ENCODE measurements around the gene ARID1B.

Gene ARID1B

GRCh38 chr6:157242791-157243190 lies 465.6 kb downstream of the ARID1B start:
- H2AFZ ChIP-seq (ENCODE audit: low read length): no peak overlapping the region
- no peak overlapping the region for H2BK120ac ChIP-seq (ENCODE audit: low read depth, low read length)
- peaks cover 0 to 7% of the 10 kb centered on the region in 2 donors for H3K4me1 ChIP-seq (ENCODE audit: control insufficient read depth in 2 of 2, insufficient read depth in 1 of 2, low read depth in 1 of 2, low read length in 2 of 2)
- H2BK15ac ChIP-seq (ENCODE audit: low read length): no peak overlapping the region
- no peak overlapping the region for H3K23ac ChIP-seq (ENCODE audit: low read depth, low read length, poor library complexity)
- H2BK12ac ChIP-seq (ENCODE audit: low read length): no peak overlapping the region
- H3K27me3 ChIP-seq (ENCODE audit: control insufficient read depth in 3 of 3, insufficient read depth in 3 of 3, low read depth in 1 of 3, low read length in 3 of 3): peaks cover 0 to 24% (median 2%) of the 10 kb centered on the region in 3 experiments
- H3K27ac ChIP-seq (replicated peaks; ENCODE audit: low read length): no peak overlapping the region
- no peaks in the 10 kb centered on the region for H3K36me3 ChIP-seq (replicated peaks in 1 of 2; ENCODE audit: control insufficient read depth in 2 of 2, insufficient read depth in 2 of 2, low read length in 2 of 2)
- no peak overlapping the region for H2BK5ac ChIP-seq (ENCODE audit: low read length)
- no peak overlapping the region for H4K8ac ChIP-seq (ENCODE audit: low read depth, low read length)
- H3K4ac ChIP-seq (ENCODE audit: low read length): no peak overlapping the region
- H3K18ac ChIP-seq (ENCODE audit: low read length): no peak overlapping the region
- H3K14ac ChIP-seq (ENCODE audit: low read length): no peak overlapping the region
- H3K4me2 ChIP-seq (ENCODE audit: insufficient read depth, low read length, poor library complexity, severe bottlenecking): no peak overlapping the region
- DNase-seq (ENCODE audit: low spot score): no peak
- no peak overlapping the region for H3K4me3 ChIP-seq (ENCODE audit: low read length in 2 of 2)
- peaks cover 2% of the 10 kb centered on the region for H3K79me1 ChIP-seq (ENCODE audit: low read depth, low read length)
- no peak overlapping the region for H2AK5ac ChIP-seq (ENCODE audit: low read depth, low read length)
- H3K9me3 ChIP-seq (replicated peaks in 1 of 2; ENCODE audit: control insufficient read depth in 2 of 2, insufficient read depth in 1 of 2, low read depth in 1 of 2, low read length in 2 of 2): peaks cover 2 to 5% of the 10 kb centered on the region in 2 donors
- whole genome bisulfite sequencing, 2 donors (ENCODE audit: extremely low coverage in 2 of 2, insufficient read length in 2 of 2, insufficient replicate concordance in 1 of 2): no CpG with 5 or more reads among the region's 6 CpGs
- H4K91ac ChIP-seq (ENCODE audit: low read depth, low read length, poor library complexity): no peak overlapping the region
- no peak overlapping the region for H3K9ac ChIP-seq (ENCODE audit: low read depth, low read length, poor library complexity)

- H4K8ac ChIP-seq (ENCODE audit: low read depth, low read length): no peak overlapping the region
- no peak overlapping the region for H3K9ac ChIP-seq (ENCODE audit: low read depth, low read length, poor library complexity)
- no peak overlapping the region for H2AK5ac ChIP-seq (ENCODE audit: low read depth, low read length)
- no peak overlapping the region for H3K18ac ChIP-seq (ENCODE audit: low read length)
- no peak overlapping the region for H3K23ac ChIP-seq (ENCODE audit: low read depth, low read length, poor library complexity)
- no peak overlapping the region for H2BK120ac ChIP-seq (ENCODE audit: low read depth, low read length)
- no peak overlapping the region for H3K4me3 ChIP-seq (ENCODE audit: low read length in 2 of 2)
- H3K14ac ChIP-seq (ENCODE audit: low read length): no peak overlapping the region
- no peak overlapping the region for H4K91ac ChIP-seq (ENCODE audit: low read depth, low read length, poor library complexity)
- no peak overlapping the region for H3K27ac ChIP-seq (replicated peaks; ENCODE audit: low read length)
- H3K4me1 ChIP-seq (ENCODE audit: control insufficient read depth in 2 of 2, insufficient read depth in 1 of 2, low read depth in 1 of 2, low read length in 2 of 2): peaks cover 0 to 7% of the 10 kb centered on the region in 2 donors
- no peak overlapping the region for H2BK15ac ChIP-seq (ENCODE audit: low read length)
- H3K79me1 ChIP-seq (ENCODE audit: low read depth, low read length): peaks cover 2% of the 10 kb centered on the region
- DNase-seq (ENCODE audit: low spot score): no peak
- H2BK12ac ChIP-seq (ENCODE audit: low read length): no peak overlapping the region
- no peak overlapping the region for H3K4me2 ChIP-seq (ENCODE audit: insufficient read depth, low read length, poor library complexity, severe bottlenecking)
- H3K9me3 ChIP-seq (replicated peaks in 1 of 2; ENCODE audit: control insufficient read depth in 2 of 2, insufficient read depth in 1 of 2, low read depth in 1 of 2, low read length in 2 of 2): peaks cover 5% of the 10 kb centered on the region in 2 donors
- no peak overlapping the region for H2BK5ac ChIP-seq (ENCODE audit: low read length)
- no peak overlapping the region for H2AFZ ChIP-seq (ENCODE audit: low read length)
- peaks cover 0 to 19% (median under 1%) of the 10 kb centered on the region in 3 experiments for H3K27me3 ChIP-seq (ENCODE audit: control insufficient read depth in 3 of 3, insufficient read depth in 3 of 3, low read depth in 1 of 3, low read length in 3 of 3)
- no CpG with 5 or more reads among the region's 4 CpGs for WGBS, 2 donors (ENCODE audit: extremely low coverage in 2 of 2, insufficient read length in 2 of 2, insufficient replicate concordance in 1 of 2)
- no peak overlapping the region for H3K4ac ChIP-seq (ENCODE audit: low read length)
- H3K36me3 ChIP-seq (replicated peaks in 1 of 2; ENCODE audit: control insufficient read depth in 2 of 2, insufficient read depth in 2 of 2, low read length in 2 of 2): no peaks in the 10 kb centered on the region
Observed at GRCh38 chr6:157244175-157244574, 467.0 kb downstream of the ARID1B start.

DNA sequence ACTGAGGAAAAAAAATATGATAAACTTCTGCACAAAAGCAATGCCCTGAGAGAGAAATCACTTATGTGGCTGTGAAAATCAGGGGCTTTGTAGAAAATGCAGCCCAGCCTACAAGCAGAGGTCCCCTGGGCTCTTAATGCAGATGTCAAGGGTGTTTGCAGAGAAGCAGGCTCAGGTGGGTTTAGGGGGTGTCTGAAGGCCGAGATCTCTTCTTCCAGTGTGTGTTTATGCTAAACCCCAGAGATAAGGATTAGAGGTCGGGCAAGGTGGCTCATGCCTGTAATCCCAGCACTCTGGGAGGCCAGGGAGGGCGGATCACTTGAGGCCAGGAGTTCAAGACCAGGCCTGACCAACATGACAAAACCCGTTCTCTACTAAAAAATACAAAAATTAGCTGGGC lies 467.6 kb downstream of the ARID1B start:
- Histone ChIP-seq H3K9me3 (replicated peaks in 1 of 2; ENCODE audit: control insufficient read depth in 2 of 2, insufficient read depth in 1 of 2, low read depth in 1 of 2, low read length in 2 of 2) (peaks cover 5% of the 10 kb centered on the region in 2 donors), H3K14ac (ENCODE audit: low read length) (no peak overlapping the region), H3K27ac (replicated peaks; ENCODE audit: low read length) (no peak overlapping the region), H2AFZ (ENCODE audit: low read length) (no peak overlapping the region), H3K36me3 (replicated peaks in 1 of 2; ENCODE audit: control insufficient read depth in 2 of 2, insufficient read depth in 2 of 2, low read length in 2 of 2) (no peaks in the 10 kb centered on the region), H3K4me3 (ENCODE audit: low read length in 2 of 2) (no peak overlapping the region), H3K9ac (ENCODE audit: low read depth, low read length, poor library complexity) (no peak overlapping the region), H2BK12ac (ENCODE audit: low read length) (no peak overlapping the region), H4K91ac (ENCODE audit: low read depth, low read length, poor library complexity) (no peak overlapping the region), H3K23ac (ENCODE audit: low read depth, low read length, poor library complexity) (no peak overlapping the region), H2AK5ac (ENCODE audit: low read depth, low read length) (no peak overlapping the region), H3K27me3 (ENCODE audit: control insufficient read depth in 3 of 3, insufficient read depth in 3 of 3, low read depth in 1 of 3, low read length in 3 of 3) (peaks cover 0 to 19% (median 0%) of the 10 kb centered on the region in 3 experiments), H2BK5ac (ENCODE audit: low read length) (no peak overlapping the region), H3K4me2 (ENCODE audit: insufficient read depth, low read length, poor library complexity, severe bottlenecking) (no peak overlapping the region), H3K4ac (ENCODE audit: low read length) (no peak overlapping the region), H3K4me1 (ENCODE audit: control insufficient read depth in 2 of 2, insufficient read depth in 1 of 2, low read depth in 1 of 2, low read length in 2 of 2) (peaks cover 0 to 7% of the 10 kb centered on the region in 2 donors), H3K79me1 (ENCODE audit: low read depth, low read length) (peaks cover 2% of the 10 kb centered on the region), H3K18ac (ENCODE audit: low read length) (no peak overlapping the region), H4K8ac (ENCODE audit: low read depth, low read length) (no peak overlapping the region), H2BK120ac (ENCODE audit: low read depth, low read length) (no peak overlapping the region), H2BK15ac (ENCODE audit: low read length) (no peak overlapping the region)
- DNase-seq (ENCODE audit: low spot score): no peak
- no CpG with 5 or more reads among the region's 4 CpGs for WGBS, 2 donors (ENCODE audit: extremely low coverage in 2 of 2, insufficient read length in 2 of 2, insufficient replicate concordance in 1 of 2)

GRCh38 chr6:157245436-157245835 lies 468.3 kb downstream of the ARID1B start:
- Histone ChIP-seq H3K4me1 (ENCODE audit: control insufficient read depth in 2 of 2, insufficient read depth in 1 of 2, low read depth in 1 of 2, low read length in 2 of 2) (peaks cover 0 to 3% of the 10 kb centered on the region in 2 donors), H3K9ac (ENCODE audit: low read depth, low read length, poor library complexity) (no peak overlapping the region)
- no CpG with 5 or more reads among the region's 13 CpGs for WGBS, 2 donors (ENCODE audit: extremely low coverage in 2 of 2, insufficient read length in 2 of 2, insufficient replicate concordance in 1 of 2)

More at GRCh38 chr6:157245436-157245835, 468.3 kb downstream of the ARID1B start:
- Histone ChIP-seq H2BK120ac (ENCODE audit: low read depth, low read length) (no peak overlapping the region), H3K23ac (ENCODE audit: low read depth, low read length, poor library complexity) (no peak overlapping the region), H3K14ac (ENCODE audit: low read length) (no peak overlapping the region), H2AFZ (ENCODE audit: low read length) (peak overlapping the region; percentile 14), H3K27ac (replicated peaks; ENCODE audit: low read length) (no peak overlapping the region), H3K4ac (ENCODE audit: low read length) (no peak overlapping the region), H2BK15ac (ENCODE audit: low read length) (no peak overlapping the region), H3K79me1 (ENCODE audit: low read depth, low read length) (peaks cover 2% of the 10 kb centered on the region), H3K27me3 (ENCODE audit: control insufficient read depth in 3 of 3, insufficient read depth in 3 of 3, low read depth in 1 of 3, low read length in 3 of 3) (peaks cover 0 to 19% (median 0%) of the 10 kb centered on the region in 3 experiments), H2BK12ac (ENCODE audit: low read length) (no peak overlapping the region), H3K36me3 (replicated peaks in 1 of 2; ENCODE audit: control insufficient read depth in 2 of 2, insufficient read depth in 2 of 2, low read length in 2 of 2) (no peaks in the 10 kb centered on the region), H3K4me3 (ENCODE audit: low read length in 2 of 2) (no peak overlapping the region), H3K9me3 (replicated peaks in 1 of 2; ENCODE audit: control insufficient read depth in 2 of 2, insufficient read depth in 1 of 2, low read depth in 1 of 2, low read length in 2 of 2) (peaks cover 5% of the 10 kb centered on the region in 2 donors), H4K8ac (ENCODE audit: low read depth, low read length) (no peak overlapping the region), H2BK5ac (ENCODE audit: low read length) (no peak overlapping the region), H3K18ac (ENCODE audit: low read length) (peak overlapping the region; percentile 65), H3K4me2 (ENCODE audit: insufficient read depth, low read length, poor library complexity, severe bottlenecking) (no peak overlapping the region), H4K91ac (ENCODE audit: low read depth, low read length, poor library complexity) (no peak overlapping the region), H2AK5ac (ENCODE audit: low read depth, low read length) (no peak overlapping the region)
- DNase-seq (ENCODE audit: low spot score): no peak
